PC-9 (cell line): ENCODE data around the gene FGF1.

Experiments
- CTCF ChIP-seq: fragments of 200-600 bp; sonication (generic); conservative IDR thresholded peaks from 2 replicates; pipeline ENCODE4 v1.6.1; 2017; ENCODE audit warnings: mixed run types, antibody characterized with exemption, mild to moderate bottlenecking, moderate library complexity
- EZH2 ChIP-seq: fragments of 200-600 bp; sonication (generic); IDR thresholded peaks from 2 replicates; pipeline ENCODE4 v1.8.0; 2017; ENCODE audit warnings: antibody characterized with exemption, low read depth

GRCh38 chr5:142548739-142549275 is 137.1 kb downstream of the FGF1 start:
- peak; percentile 93 for TF ChIP-seq CTCF
- no peak for TF ChIP-seq EZH2
